HFFc6 (cell line): ENCODE measurements around the gene FAM53B. TPM values are rescaled to one million over a fixed set of nuclear protein-coding genes. Genes with fewer than 3 reads are reported as not detected.

ENCODE experiments used
- DNase-seq: peaks from one replicate; pipeline ENCODE4 v3.0.0-alpha.2; 2018
- H3K27ac Mint-ChIP-seq: 2 replicates; pipeline ENCODE4 v1.8.0; 2020; ENCODE audit warnings: mild to moderate bottlenecking, mixed read lengths
- H3K27me3 Mint-ChIP-seq: 2 replicates; pipeline ENCODE4 v1.8.0; 2021; ENCODE audit warnings: mild to moderate bottlenecking, moderate library complexity, mixed read lengths; ENCODE audit not compliant: insufficient read depth
- H3K36me3 Mint-ChIP-seq: 2 replicates; pipeline ENCODE4 v1.8.0; 2021; ENCODE audit warnings: low read depth, mixed read lengths
- H3K4me1 Mint-ChIP-seq: 2 replicates; pipeline ENCODE4 v1.8.0; 2020; ENCODE audit warnings: low read depth, mixed read lengths
- H3K4me3 Mint-ChIP-seq: 2 replicates; pipeline ENCODE4 v1.8.0; 2020; ENCODE audit warnings: mild to moderate bottlenecking, moderate library complexity, mixed read lengths
- H3K9me3 Mint-ChIP-seq: 2 replicates; pipeline ENCODE4 v1.8.0; 2020; ENCODE audit warnings: mild to moderate bottlenecking, mixed read lengths
- total RNA-seq, 6 experiments: library from RNA; stranded (reverse); fragmentation: NEBNext Ultra II Directional; extraction: Animal tissue kit (Norgen Biotek cat#: 25700); gene quantifications; 2 replicates in 1 of 6; 3 replicates in 5 of 6; pipeline ENCODE4 v1.2.3, GENCODE V29; 2021
- TF ChIP-seq, protein P1 (sequence below): fragments of 200-600 bp; sonication (generic); IDR thresholded peaks from 2 replicates; pipeline ENCODE4 v1.5.0; 2021; ENCODE audit warnings: antibody characterized with exemption, mild to moderate bottlenecking

The FAM53B gene
- total RNA-seq, 6 experiments from 2014 or later: 9.3 to 10.6 (median 10.4) TPM

DNA sequence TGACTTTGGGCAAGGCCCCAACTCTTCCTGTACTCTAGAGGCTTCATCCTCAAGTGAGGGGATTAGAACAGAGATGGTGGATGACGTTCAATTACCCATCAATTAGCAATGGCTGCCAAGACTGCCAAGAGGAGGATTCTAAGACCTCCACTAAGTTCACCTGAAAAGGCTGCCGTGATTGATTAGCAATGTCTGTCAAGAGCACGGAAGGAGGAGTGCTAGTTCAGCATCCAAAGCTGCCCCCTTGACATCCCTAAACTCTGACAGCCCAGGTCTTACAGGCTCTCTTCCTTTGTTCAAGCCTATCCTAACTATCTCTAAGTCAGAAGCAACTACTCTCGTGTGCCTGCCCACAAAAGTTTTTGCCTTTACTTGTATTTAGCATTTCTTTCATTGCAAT lies 68.4 kb downstream of the FAM53B start:
- Mint-ChIP-seq H3K4me1 (peaks cover 19% of the 10 kb centered on the region), H3K36me3 (peaks cover 9% of the 10 kb centered on the region), H3K4me3 (no peak overlapping the region), H3K27me3 (no peaks in the 10 kb centered on the region; the same call in 1 of the 2 replicates), H3K9me3 (no peaks in the 10 kb centered on the region), H3K27ac (no peak overlapping the region; the same call in 1 of the 2 replicates)
- no peak for DNase-seq
- TF ChIP-seq, protein P1, sequence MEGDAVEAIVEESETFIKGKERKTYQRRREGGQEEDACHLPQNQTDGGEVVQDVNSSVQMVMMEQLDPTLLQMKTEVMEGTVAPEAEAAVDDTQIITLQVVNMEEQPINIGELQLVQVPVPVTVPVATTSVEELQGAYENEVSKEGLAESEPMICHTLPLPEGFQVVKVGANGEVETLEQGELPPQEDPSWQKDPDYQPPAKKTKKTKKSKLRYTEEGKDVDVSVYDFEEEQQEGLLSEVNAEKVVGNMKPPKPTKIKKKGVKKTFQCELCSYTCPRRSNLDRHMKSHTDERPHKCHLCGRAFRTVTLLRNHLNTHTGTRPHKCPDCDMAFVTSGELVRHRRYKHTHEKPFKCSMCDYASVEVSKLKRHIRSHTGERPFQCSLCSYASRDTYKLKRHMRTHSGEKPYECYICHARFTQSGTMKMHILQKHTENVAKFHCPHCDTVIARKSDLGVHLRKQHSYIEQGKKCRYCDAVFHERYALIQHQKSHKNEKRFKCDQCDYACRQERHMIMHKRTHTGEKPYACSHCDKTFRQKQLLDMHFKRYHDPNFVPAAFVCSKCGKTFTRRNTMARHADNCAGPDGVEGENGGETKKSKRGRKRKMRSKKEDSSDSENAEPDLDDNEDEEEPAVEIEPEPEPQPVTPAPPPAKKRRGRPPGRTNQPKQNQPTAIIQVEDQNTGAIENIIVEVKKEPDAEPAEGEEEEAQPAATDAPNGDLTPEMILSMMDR: no peak

DNA sequence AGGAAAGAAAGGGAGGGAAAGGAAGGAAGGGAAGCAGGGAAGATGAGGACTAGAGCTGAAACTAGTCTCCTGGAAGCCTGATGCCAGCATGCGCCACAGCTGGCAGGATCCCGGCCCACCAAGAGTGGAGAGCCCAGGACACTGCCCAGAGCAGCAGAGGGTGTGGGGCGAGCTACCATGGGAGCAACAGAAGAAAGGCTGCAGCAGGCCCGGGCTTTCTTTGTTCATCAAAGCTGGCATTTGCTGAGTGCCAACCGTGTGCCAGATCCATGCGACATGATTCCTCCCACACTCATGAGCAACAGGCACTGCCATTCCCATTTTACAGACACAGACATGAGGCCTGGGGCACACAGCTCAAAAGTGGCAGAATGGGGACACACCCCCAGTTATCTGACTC lies 68.9 kb downstream of the FAM53B start:
- Mint-ChIP-seq H3K4me3 (no peak overlapping the region), H3K4me1 (peaks cover 13% of the 10 kb centered on the region), H3K36me3 (peaks cover 3% of the 10 kb centered on the region), H3K27ac (no peak overlapping the region; the same call in 1 of the 2 replicates), H3K27me3 (no peaks in the 10 kb centered on the region; the same call in 1 of the 2 replicates), H3K9me3 (no peaks in the 10 kb centered on the region)
- no peak for DNase-seq
- TF ChIP-seq, protein P1: no peak

DNA sequence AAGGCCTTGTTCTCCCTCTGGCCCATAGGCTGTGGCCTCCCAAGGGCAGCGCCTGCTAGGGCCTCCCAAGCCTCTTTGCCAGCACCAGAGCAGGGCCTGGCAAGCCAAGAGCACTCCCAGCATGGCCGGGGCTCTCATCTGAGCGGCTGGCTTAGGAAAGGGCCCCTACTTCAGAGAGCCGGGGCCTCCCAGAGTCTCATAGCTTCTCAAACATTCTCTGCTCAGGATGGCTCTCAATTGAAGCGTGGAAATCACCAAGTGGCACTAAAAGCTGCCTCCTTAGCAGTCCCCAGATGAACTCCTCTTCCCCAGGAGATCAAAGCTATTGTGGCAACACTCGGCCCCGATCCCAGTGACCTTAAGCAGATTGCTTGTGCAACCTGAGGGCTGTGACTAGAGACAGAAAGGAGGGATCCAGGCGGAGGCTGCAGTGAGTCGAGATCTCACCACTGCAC lies 69.4 kb downstream of the FAM53B start:
- Mint-ChIP-seq H3K4me1 (peaks cover 12% of the 10 kb centered on the region), H3K4me3 (no peak overlapping the region), H3K27me3 (no peaks in the 10 kb centered on the region; the same call in 1 of the 2 replicates), H3K36me3 (no peaks in the 10 kb centered on the region), H3K27ac (no peak overlapping the region), H3K9me3 (no peaks in the 10 kb centered on the region)
- DNase-seq: no peak
- TF ChIP-seq, protein P1: no peak

DNA sequence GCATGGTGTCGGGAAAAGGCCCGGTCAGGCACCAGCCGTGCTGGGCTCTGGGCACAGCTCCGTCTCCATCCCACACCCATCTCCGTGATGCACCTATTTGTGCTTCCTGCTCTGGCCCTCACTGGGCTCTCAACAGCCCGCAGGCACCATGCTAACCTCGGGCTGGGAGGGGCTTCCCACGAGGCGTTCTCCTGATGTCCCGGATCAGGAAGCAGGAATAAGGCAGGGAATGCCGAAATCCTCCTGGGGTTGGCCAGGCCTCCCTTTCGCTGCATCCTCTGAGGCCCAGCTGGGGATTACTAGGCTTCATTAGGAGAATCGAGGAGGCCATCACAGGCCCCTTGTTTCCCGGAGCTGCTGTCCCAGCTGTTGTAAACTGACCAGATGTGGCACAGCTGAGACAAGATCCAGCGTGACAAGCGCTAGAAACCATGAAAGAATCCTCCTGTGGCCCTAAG lies 72.0 kb downstream of the FAM53B start:
- H3K27me3 Mint-ChIP-seq: no peaks in the 10 kb centered on the region; the same call in 1 of the 2 replicates
- H3K9me3 Mint-ChIP-seq: no peaks in the 10 kb centered on the region
- TF ChIP-seq, protein P1: no peak
- no peak overlapping the region for H3K27ac Mint-ChIP-seq
- no peak overlapping the region for H3K4me3 Mint-ChIP-seq
- H3K4me1 Mint-ChIP-seq: no peaks in the 10 kb centered on the region
- no peak for DNase-seq
- H3K36me3 Mint-ChIP-seq: no peaks in the 10 kb centered on the region

DNA sequence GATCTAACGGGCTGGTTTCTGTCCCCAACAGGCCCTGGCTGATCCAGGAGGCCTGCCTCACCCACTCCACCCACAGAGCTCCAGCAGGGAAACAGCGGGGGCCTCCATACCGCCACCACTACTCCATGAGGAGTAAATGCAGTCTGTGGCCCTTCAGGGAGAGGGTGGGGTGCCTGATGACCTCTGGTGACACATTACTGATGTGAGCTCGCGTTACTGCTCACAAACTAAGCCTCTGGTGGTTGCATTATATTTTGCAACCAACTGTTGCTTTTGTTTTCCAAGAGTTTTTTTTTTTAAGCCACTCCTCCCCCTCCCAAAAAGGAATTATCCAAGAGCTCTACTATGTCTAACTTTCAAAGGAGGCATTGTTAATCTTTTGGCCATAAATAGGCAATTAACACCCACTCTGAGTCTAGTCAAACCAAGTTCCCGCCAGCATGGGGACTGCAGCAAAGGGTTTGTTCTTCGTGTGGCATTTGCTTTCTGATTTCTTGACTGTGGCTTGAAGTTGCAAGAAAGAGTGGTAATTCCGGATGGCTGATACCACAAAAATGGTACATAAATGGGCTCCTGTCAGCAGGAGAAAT lies 72.6 kb downstream of the FAM53B start:
- Mint-ChIP-seq H3K9me3 (no peaks in the 10 kb centered on the region), H3K36me3 (no peaks in the 10 kb centered on the region), H3K4me1 (no peaks in the 10 kb centered on the region), H3K27me3 (no peaks in the 10 kb centered on the region; the same call in 1 of the 2 replicates), H3K27ac (no peak overlapping the region), H3K4me3 (no peak overlapping the region)
- TF ChIP-seq, protein P1: peak; percentile 41
- DNase-seq: no peak
